K562 (cell line): ENCODE data around the gene HTR2A. TPM values are rescaled to one million over a fixed set of nuclear protein-coding genes. Genes with fewer than 3 reads are reported as not detected.

Experiments
- ATAC-seq: fragments of 200-7000 bp; cut with Tn5 transposase; 3 replicates; pipeline ENCODE4 v1.9.1; 2020; ENCODE audit warnings: moderate library complexity
- BruUV-seq: library from RNA; stranded (reverse); fragments of 400-500 nt; replicated peaks from 2 replicates; lab custom pipeline; 2021; lab: Mats Ljungman, UMichigan
- CTCF ChIA-PET: fragments of 300-600 bp; formaldehyde crosslinking; extraction: SDS; loops from one replicate; lab custom pipeline; 2021; ENCODE audit warnings: low intra/inter-chr PET ratio; lab: Yijun Ruan, JAX
- POLR2A ChIA-PET: fragments of 300-600, 350-650 bp; sonication (Branson Sonifier 250); formaldehyde crosslinking; extraction: SDS; loops from one replicate; lab custom pipeline; 2021; ENCODE audit warnings: antibody characterized with exemption, inconsistent platforms; lab: Yijun Ruan, JAX
- DNase-seq, 4 experiments: peaks; one replicate each; pipeline versions ENCODE4 v3.0.0 to v3.0.0-alpha.2; 2011 to 2018; ENCODE audit warnings: low spot score in 3 of 4, mixed read lengths in 3 of 4; ENCODE audit errors: extremely low read depth in 1 of 4
- FAIRE-seq: peaks from 2 replicates; lab custom pipeline; 2011; peaks lifted over from hg19 to GRCh38; lab: Jason Lieb, UNC
- H2AFZ ChIP-seq: 2 replicates; pipeline ENCODE4 v1.6.0; 2011; ENCODE audit warnings: low read depth, low read length, control low read depth, inconsistent platforms
- H3K27ac ChIP-seq: fragments of 200-600 bp; 3 replicates; pipeline ENCODE4 v1.8.0; 2011; ENCODE audit warnings: low read depth, mild to moderate bottlenecking, control low read depth, inconsistent platforms, low read length, moderate library complexity, mixed read lengths; ENCODE audit errors: extremely low read depth
- H3K27me3 ChIP-seq, 2 experiments: fragments of 300-600 bp in 1 of 2; 2 replicates in 1 of 2; 3 replicates in 1 of 2; pipeline versions ENCODE4 v1.6.0 to v1.8.0; 2011; ENCODE audit warnings: inconsistent platforms in 2 of 2, low read length in 2 of 2, mild to moderate bottlenecking in 1 of 2, mixed read lengths in 1 of 2, moderate library complexity in 1 of 2; ENCODE audit not compliant: control insufficient read depth in 2 of 2, insufficient read depth in 2 of 2
- H3K36me3 ChIP-seq: fragments of 300-600 bp; 3 replicates; pipeline ENCODE4 v1.8.0; 2011; ENCODE audit warnings: mild to moderate bottlenecking, low read length, inconsistent platforms; ENCODE audit not compliant: control insufficient read depth, insufficient read depth
- H3K4me1 ChIP-seq, 2 experiments: fragments of 200-600 bp in 1 of 2; replicated peaks in 1 of 2; 2 replicates in 1 of 2; 3 replicates in 1 of 2; pipeline versions ENCODE4 v1.5.1 to v1.8.0; 2011; ENCODE audit warnings: inconsistent platforms in 2 of 2, low read length in 2 of 2, mild to moderate bottlenecking in 1 of 2, mixed read lengths in 1 of 2, moderate library complexity in 1 of 2; ENCODE audit not compliant: control insufficient read depth in 2 of 2, insufficient read depth in 2 of 2
- H3K4me2 ChIP-seq: 2 replicates; pipeline ENCODE4 v1.6.1; 2011; ENCODE audit warnings: low read length, control low read depth, inconsistent platforms, mixed read lengths; ENCODE audit not compliant: insufficient read depth
- H3K4me3 ChIP-seq: fragments of 200-600 bp; sonication (generic), shearing (Covaris generic); 2 replicates; pipeline ENCODE4 v1.5.1; 2016; ENCODE audit warnings: control low read depth, inconsistent platforms
- H3K79me2 ChIP-seq: fragments of 200-600 bp; 3 replicates; pipeline ENCODE4 v1.8.0; 2011; ENCODE audit warnings: low read length, inconsistent platforms; ENCODE audit not compliant: control insufficient read depth, insufficient read depth
- H3K9ac ChIP-seq, 2 experiments: 2 replicates each; pipeline versions ENCODE4 v1.6.0 to v1.6.1; 2011; ENCODE audit warnings: low read depth in 2 of 2, low read length in 2 of 2, control low read depth in 1 of 2, inconsistent platforms in 1 of 2, mild to moderate bottlenecking in 1 of 2, mixed read lengths in 1 of 2; ENCODE audit not compliant: insufficient read depth in 1 of 2
- H3K9me1 ChIP-seq: one replicate; pipeline ENCODE4 v1.6.0; 2011; ENCODE audit warnings: inconsistent platforms, mild to moderate bottlenecking, low read length, moderate library complexity; ENCODE audit not compliant: control insufficient read depth, insufficient read depth
- H3K9me3 ChIP-seq: replicated peaks from 2 replicates; pipeline ENCODE4 v1.5.1; 2011; ENCODE audit warnings: low read depth, low read length, inconsistent platforms; ENCODE audit not compliant: control insufficient read depth, insufficient read depth
- H4K20me1 ChIP-seq: replicated peaks from 2 replicates; pipeline ENCODE4 v1.6.1; 2011; ENCODE audit warnings: low read length, inconsistent platforms, mixed read lengths; ENCODE audit not compliant: control insufficient read depth, insufficient read depth
- COPS2 ChIP-seq: fragments of 450-650 bp; conservative IDR thresholded peaks from 2 replicates; pipeline ENCODE4 v1.6.1; 2016; ENCODE audit warnings: mild to moderate bottlenecking, moderate library complexity
- HNRNPH1 ChIP-seq: fragments of 200-400 bp; formaldehyde crosslinking; optimal IDR thresholded peaks from 2 replicates; pipeline ENCODE3; 2017; ENCODE audit warnings: low read depth, mild to moderate bottlenecking, low read length, moderate library complexity
- JUNB ChIP-seq: fragments of 450-650 bp; formaldehyde crosslinking; conservative IDR thresholded peaks from 2 replicates; pipeline ENCODE4 v1.4.0; 2020; ENCODE audit warnings: mild to moderate bottlenecking
- JUND ChIP-seq, 2 experiments: IDR thresholded peaks; 2 replicates in 1 of 2; 3 replicates in 1 of 2; pipeline ENCODE4 v1.6.1; 2011; ENCODE audit warnings: borderline replicate concordance in 2 of 2, low read depth in 2 of 2, low read length in 2 of 2, improper control_type of control experiment in 1 of 2, missing biosample characterization in 1 of 2, missing genetic modification characterization in 1 of 2, missing genetic modification reagents in 1 of 2
- MTF1 ChIP-seq: fragments of 250-450 bp; sonication (Bioruptor Pico); IDR thresholded peaks from 2 replicates; pipeline ENCODE4 v1.9.0; 2021; ENCODE audit warnings: moderate library complexity, mild to moderate bottlenecking, inconsistent platforms, borderline replicate concordance
- NFE2 ChIP-seq: IDR thresholded peaks from 2 replicates; pipeline ENCODE4 v1.6.1; 2014; ENCODE audit warnings: antibody characterized with exemption, low read depth
- NFIX ChIP-seq: fragments of 250-450 bp; sonication (Bioruptor Pico); IDR thresholded peaks from 2 replicates; pipeline ENCODE4 v1.4.0; 2020; ENCODE audit warnings: low read depth, mild to moderate bottlenecking, moderate library complexity
- RBM39 ChIP-seq: fragments of 200-400 bp; formaldehyde crosslinking; optimal IDR thresholded peaks from 2 replicates; pipeline ENCODE3; 2018; ENCODE audit warnings: low read depth, low read length
- SRSF7 ChIP-seq: fragments of 200-400 bp; formaldehyde crosslinking; optimal IDR thresholded peaks from 2 replicates; pipeline ENCODE3; 2017; ENCODE audit warnings: mild to moderate bottlenecking, low read depth, low read length
- TAF15 ChIP-seq: fragments of 200-400 bp; formaldehyde crosslinking; IDR thresholded peaks from 2 replicates; pipeline ENCODE4 v1.6.1; 2017; ENCODE audit warnings: mild to moderate bottlenecking, low read depth, low read length, moderate library complexity
- TAF9B ChIP-seq: fragments of 450-650 bp; IDR thresholded peaks from 2 replicates; pipeline ENCODE4 v1.6.1; 2018; ENCODE audit warnings: mild to moderate bottlenecking; ENCODE audit not compliant: partially characterized antibody
- ZNF586 ChIP-seq: fragments of 450-650 bp; formaldehyde crosslinking; conservative IDR thresholded peaks from 2 replicates; pipeline ENCODE4 v1.4.0; 2020; ENCODE audit warnings: mild to moderate bottlenecking, moderate library complexity
- whole genome bisulfite sequencing: fragments of 100-300 bp; shearing (Covaris generic); methylation state at CpG from one replicate; pipeline ENCODE4 v1.1.6; 2016; ENCODE audit warnings: low coverage, mixed read lengths; ENCODE audit not compliant: insufficient coverage; ENCODE audit errors: missing lambda C conversion rate; 5-methylcytosine and 5-hydroxymethylcytosine counted together
- in situ Hi-C: fragments of 300-500 bp; cut with MboI; formaldehyde crosslinking; loops from 4 replicates; pipeline ENCODE4 v1.15.0; 2018; ENCODE audit warnings: inconsistent platforms, mixed read lengths
- intact Hi-C: fragments of 100-400 bp; cut with micrococcal nuclease; formaldehyde crosslinking; loops from 2 replicates; pipeline ENCODE4 v1.14.2; 2022
- polyA plus RNA-seq, 8 experiments: library from polyadenylated mRNA; depleted of rRNA in 4 of 8; stranded (reverse) in 5 of 8; unstranded in 3 of 8; fragments of >200 nt; fragmentation: Nextera tagmentation in 2 of 8; fragmentation: Illumina TruSeq in 1 of 8; extraction: Ambion mirVana in 2 of 8; extraction: Trizol in 1 of 8; gene quantifications; 2 replicates each; pipeline versions ENCODE4 v1.2.1 to v1.2.3, GENCODE V29; 2011 to 2014; ENCODE audit warnings: inconsistent platforms in 1 of 8, missing spikeins in 1 of 8
- total RNA-seq, 7 experiments: library from RNA; depleted of rRNA in 6 of 7; stranded (reverse); fragments of >200 nt in 6 of 7; fragmentation: Illumina TruSeq in 2 of 7; extraction: Trizol in 2 of 7; gene quantifications; 2 replicates each; pipeline versions ENCODE4 v1.2.1 to v1.2.3, GENCODE V29; 2011 to 2021; ENCODE audit warnings: low replicate concordance in 1 of 7
- TF ChIP-seq, protein P1 (sequence below): fragments of 250-450 bp; sonication (Bioruptor Pico); IDR thresholded peaks from 2 replicates; pipeline ENCODE4 v1.8.0; 2021; ENCODE audit warnings: mild to moderate bottlenecking, moderate library complexity
- TF ChIP-seq, protein P2 (sequence below): fragments of 250-450 bp; sonication (Bioruptor Pico); IDR thresholded peaks from 2 replicates; pipeline ENCODE4 v1.4.0; 2020; ENCODE audit warnings: mild to moderate bottlenecking, moderate library complexity

Gene HTR2A
- total and polyA plus RNA-seq, 9 of the 15 experiments (the other 6 are each of a cell fraction or from before 2014, with no cell fraction given) = not detected

DNA sequence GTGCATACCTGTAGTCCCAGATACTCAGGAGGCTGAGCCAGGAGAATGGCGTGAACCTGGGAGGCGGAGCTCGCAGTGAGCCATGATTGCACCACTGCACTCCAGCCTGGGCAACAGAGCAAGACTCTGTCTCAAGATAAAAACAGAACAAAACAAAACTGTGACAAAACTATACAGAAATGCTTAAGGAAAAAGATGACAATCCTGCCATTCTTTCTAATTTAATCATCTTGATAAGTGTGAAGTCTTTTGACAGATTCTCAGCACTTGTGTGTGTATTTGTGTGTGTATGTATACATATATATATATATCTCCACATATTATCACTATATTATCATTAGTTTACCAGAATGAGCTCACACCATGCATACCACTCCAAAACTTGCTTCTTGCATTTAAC lies 12.3 kb downstream of the HTR2A start (continued):
- TF ChIP-seq, protein P1, sequence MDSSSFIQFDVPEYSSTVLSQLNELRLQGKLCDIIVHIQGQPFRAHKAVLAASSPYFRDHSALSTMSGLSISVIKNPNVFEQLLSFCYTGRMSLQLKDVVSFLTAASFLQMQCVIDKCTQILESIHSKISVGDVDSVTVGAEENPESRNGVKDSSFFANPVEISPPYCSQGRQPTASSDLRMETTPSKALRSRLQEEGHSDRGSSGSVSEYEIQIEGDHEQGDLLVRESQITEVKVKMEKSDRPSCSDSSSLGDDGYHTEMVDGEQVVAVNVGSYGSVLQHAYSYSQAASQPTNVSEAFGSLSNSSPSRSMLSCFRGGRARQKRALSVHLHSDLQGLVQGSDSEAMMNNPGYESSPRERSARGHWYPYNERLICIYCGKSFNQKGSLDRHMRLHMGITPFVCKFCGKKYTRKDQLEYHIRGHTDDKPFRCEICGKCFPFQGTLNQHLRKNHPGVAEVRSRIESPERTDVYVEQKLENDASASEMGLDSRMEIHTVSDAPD (CRISPR knock-in tag) = no peak
- TF ChIP-seq JUNB (CRISPR knock-in tag) (no peak), NFE2 (no peak), ZNF586 (no peak), MTF1 (CRISPR knock-in tag) (no peak)

DNA sequence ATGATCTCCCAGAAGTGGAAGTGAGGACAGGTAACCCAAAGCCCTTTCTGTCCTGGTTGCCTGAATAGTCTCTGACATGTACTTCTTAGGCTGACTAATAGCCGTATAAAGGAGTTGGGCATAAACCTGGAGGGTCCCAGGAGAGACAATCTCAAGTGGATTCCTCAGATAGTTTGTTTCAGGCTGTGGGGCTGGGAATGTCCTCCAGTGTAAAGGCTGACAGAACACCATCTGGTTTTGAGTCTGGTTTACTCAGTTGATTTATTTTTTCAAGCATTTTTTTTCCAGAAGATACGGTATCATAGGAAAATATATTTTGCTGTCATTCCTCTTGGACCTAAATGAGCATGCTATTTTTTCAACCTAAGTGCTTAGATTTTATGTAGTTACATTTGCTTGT lies 15.2 kb downstream of the HTR2A start:
- Histone ChIP-seq H3K9me1 (no peaks in the 10 kb centered on the region), H4K20me1 (no peaks in the 10 kb centered on the region), H2AFZ (no peak overlapping the region), H3K27me3 (no peaks in the 10 kb centered on the region)
- POLR2A ChIA-PET = no interaction called here
- 0% methylated on average over 2 of the region's 2 CpGs for WGBS
- CTCF ChIA-PET = no interaction called here
- DNase-seq (no peak), ATAC-seq (no peak), FAIRE-seq (no peak)
- in situ Hi-C loops = no loop called here
- no TSS peak for BruUV-seq
- TF ChIP-seq TAF9B (no peak), NFIX (CRISPR knock-in tag) (no peak), SRSF7 (no peak), TAF15 (no peak), RBM39 (no peak), COPS2 (no peak), JUND (IDR thresholded peaks at IDR 0.05; ENCODE audit: borderline replicate concordance, low read depth, low read length) (no peak), JUND (tag; IDR thresholded peaks at IDR 0.05; ENCODE audit: borderline replicate concordance, low read depth, low read length) (no peak), HNRNPH1 (no peak)
- TF ChIP-seq, protein P2, sequence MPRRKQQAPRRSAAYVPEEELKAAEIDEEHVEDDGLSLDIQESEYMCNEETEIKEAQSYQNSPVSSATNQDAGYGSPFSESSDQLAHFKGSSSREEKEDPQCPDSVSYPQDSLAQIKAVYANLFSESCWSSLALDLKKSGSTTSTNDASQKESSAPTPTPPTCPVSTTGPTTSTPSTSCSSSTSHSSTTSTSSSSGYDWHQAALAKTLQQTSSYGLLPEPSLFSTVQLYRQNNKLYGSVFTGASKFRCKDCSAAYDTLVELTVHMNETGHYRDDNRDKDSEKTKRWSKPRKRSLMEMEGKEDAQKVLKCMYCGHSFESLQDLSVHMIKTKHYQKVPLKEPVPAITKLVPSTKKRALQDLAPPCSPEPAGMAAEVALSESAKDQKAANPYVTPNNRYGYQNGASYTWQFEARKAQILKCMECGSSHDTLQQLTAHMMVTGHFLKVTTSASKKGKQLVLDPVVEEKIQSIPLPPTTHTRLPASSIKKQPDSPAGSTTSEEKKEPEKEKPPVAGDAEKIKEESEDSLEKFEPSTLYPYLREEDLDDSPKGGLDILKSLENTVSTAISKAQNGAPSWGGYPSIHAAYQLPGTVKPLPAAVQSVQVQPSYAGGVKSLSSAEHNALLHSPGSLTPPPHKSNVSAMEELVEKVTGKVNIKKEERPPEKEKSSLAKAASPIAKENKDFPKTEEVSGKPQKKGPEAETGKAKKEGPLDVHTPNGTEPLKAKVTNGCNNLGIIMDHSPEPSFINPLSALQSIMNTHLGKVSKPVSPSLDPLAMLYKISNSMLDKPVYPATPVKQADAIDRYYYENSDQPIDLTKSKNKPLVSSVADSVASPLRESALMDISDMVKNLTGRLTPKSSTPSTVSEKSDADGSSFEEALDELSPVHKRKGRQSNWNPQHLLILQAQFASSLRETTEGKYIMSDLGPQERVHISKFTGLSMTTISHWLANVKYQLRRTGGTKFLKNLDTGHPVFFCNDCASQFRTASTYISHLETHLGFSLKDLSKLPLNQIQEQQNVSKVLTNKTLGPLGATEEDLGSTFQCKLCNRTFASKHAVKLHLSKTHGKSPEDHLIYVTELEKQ (CRISPR knock-in tag) = no peak
- TF ChIP-seq, all 486 proteins: peak for 0
- Histone ChIP-seq H3K9ac (no peak overlapping the region), H3K27ac (no peak overlapping the region), H3K79me2 (no peaks in the 10 kb centered on the region), H3K36me3 (no peaks in the 10 kb centered on the region), H3K4me1 (no peaks in the 10 kb centered on the region), H3K9me3 (no peaks in the 10 kb centered on the region), H3K4me2 (no peak overlapping the region), H3K4me3 (no peak overlapping the region)
- intact Hi-C loops = no loop called here
